Ramos (cell line): ENCODE results near the gene HSPA6.
"Not testable (repeated sequence)": the region's sequence is repeated elsewhere in the genome, so short reads cannot be mapped to it uniquely, and the experiment has no call there.

Source experiments
- in situ Hi-C: fragments of 300-500 bp; cut with MboI; formaldehyde crosslinking; loops from one replicate; pipeline ENCODE4 v1.14.3; 2022; ENCODE audit warnings: low sequenced_read_pairs; ENCODE audit not compliant: unreplicated experiment

Gene HSPA6

DNA sequence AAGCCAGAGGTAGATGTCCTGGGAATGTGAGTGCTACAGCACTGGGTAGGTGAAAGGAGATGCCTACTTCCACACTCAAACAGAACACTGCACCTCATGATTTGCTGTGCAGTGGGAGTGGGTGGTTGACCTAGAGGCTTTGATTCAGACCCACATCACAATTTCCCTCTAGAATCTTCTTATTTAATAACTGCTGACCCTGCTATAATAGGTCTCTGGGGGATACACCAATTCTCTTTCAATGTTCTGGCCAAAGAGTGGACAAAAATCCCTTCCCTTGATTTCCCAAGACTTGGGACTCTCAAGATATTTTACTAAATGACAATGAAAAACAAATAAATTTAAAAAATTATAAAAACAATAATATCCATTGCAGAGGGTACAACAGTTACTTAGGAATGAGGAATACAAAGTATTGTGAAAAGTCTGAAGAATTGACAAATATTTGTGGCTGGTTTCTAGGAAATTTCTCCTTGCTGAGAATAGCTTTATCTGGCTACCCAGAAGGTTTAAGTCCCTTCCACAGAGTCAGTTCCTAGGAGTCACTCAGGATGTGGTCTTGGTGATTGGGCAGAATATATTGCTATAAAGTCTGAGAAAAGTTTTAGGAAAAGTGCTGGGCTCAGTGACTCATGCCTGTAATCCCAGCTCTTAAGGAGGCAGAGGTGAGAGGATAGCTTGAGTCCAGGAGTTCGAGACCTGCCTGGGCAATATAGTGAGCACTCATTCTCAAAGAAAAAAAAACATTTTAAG lies 21.5 kb upstream of the HSPA6 start:
- in situ Hi-C loops = no loop called here

DNA sequence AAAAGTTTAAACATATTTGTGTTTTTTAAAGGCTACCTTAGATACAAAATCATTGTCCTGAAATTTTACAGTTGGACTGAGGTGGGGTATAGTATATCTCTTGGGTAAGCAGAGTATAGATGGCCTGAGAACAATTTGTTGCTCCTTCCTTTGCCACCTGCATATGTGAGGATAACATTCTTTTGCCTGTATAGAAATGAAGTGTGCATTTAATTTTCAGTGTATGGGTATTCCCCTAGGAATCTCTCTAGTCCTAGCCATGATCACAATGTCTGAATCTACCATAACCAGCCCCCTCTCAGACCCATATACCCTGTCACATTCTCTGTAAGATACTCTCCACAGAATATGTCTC lies 21.0 kb upstream of the HSPA6 start:
- in situ Hi-C loops = no loop called here

GRCh38 chr1:161505686-161506085 lies 18.7 kb upstream of the HSPA6 start:
- in situ Hi-C loops = no loop called here

- in situ Hi-C loops = no loop called here
These were observed 17.8 kb upstream of the HSPA6 start for GRCh38 chr1:161506336-161507223.

- in situ Hi-C loops = no loop called here
These were observed 13.9 kb upstream of the HSPA6 start for GRCh38 chr1:161510477-161510876.

DNA sequence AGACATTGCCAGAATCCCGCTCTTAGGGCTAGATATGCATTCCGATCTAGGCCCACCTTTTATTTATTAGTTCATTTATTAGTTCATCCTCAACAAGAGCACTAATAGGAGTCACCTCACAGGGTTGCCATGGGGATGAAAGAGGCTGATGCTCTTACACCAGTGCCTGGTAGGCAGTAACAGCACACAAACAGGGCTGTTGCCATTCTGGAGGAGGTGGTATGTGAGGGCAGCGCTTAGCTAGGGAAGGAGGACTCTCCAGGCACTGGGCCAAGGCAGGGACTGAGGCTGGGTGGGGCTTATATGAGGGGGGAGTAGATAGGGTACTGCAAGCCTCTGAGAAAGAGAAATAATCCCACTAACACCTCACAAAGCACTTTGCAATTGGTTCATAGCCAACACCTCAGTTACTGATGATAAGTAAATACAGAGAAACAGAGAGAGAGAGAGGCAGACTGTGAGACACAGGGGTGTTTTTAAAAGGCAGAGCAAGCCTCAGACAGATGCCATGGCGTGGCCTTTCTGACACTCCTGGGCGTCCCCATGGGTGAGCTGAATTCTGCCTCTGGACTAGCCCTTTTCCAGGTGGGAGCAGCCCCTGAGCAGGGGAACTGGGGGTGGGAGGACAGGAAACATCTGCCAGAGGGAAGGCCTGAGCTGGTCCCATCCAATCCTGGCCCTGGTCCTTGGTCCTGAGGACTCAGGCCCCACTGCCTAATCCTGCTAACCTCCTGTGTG lies 13.2 kb upstream of the HSPA6 start:
- in situ Hi-C loops = no loop called here

DNA sequence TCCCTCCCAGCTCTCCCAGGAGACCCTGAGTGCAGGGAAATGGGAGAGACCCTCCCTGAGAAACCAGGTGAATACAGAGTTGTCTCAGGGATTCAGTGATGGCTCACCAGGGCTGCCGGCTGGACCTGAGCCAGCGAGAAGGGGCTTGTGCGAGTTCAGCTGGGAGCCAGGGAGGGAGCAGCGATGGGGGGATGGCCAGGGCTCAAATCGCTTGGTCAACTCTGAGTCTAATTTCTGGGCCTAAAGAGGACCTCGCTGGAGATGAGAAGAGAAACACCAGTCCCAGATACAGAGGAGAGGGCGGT lies 12.6 kb upstream of the HSPA6 start:
- in situ Hi-C loops = no loop called here

DNA sequence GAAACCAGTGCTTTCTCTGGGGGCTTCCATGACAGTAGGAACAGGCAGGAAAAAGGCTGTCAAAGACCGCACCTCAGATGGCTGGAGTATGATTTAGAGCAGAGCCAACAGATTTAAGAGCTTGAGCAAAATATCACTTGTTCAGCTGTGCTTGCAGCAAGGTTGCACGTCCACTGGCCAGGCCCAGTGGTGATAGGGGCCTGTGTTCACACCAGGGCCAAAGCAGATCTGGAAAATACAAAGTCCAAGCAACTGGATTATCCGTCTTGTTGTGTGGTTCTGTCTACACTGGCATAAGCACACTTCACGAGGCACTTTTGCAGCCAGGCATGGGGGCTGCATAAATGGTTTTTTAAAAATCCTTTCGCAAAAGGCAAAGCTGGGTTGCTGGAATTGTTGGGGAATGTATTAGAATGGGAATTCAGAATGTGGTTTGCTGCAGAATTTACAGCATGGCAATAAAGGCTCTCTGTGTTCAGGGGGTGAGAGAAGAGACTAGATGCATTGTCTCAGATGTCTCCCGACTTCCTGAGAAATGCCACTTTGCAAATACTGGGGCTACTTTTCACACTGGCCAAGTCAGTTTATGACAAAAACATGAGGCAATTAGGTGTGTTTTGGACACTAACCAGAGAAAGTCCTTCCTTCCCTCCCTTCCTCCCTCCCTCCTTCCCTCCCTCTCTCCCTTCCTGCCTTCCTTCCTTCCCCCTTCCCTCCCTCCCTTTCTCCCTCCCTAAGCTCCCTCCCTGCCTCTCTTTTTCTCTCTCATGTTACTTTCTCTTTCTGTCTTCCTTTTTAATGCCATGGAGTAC lies 11.5 kb upstream of the HSPA6 start:
- in situ Hi-C loops = not testable (repeated sequence)

- in situ Hi-C loops = not testable (repeated sequence)
These were observed 10.9 kb upstream of the HSPA6 start for GRCh38 chr1:161513448-161513780.

- in situ Hi-C loops = not testable (repeated sequence)
These were observed 10.4 kb upstream of the HSPA6 start for GRCh38 chr1:161513953-161514352.

DNA sequence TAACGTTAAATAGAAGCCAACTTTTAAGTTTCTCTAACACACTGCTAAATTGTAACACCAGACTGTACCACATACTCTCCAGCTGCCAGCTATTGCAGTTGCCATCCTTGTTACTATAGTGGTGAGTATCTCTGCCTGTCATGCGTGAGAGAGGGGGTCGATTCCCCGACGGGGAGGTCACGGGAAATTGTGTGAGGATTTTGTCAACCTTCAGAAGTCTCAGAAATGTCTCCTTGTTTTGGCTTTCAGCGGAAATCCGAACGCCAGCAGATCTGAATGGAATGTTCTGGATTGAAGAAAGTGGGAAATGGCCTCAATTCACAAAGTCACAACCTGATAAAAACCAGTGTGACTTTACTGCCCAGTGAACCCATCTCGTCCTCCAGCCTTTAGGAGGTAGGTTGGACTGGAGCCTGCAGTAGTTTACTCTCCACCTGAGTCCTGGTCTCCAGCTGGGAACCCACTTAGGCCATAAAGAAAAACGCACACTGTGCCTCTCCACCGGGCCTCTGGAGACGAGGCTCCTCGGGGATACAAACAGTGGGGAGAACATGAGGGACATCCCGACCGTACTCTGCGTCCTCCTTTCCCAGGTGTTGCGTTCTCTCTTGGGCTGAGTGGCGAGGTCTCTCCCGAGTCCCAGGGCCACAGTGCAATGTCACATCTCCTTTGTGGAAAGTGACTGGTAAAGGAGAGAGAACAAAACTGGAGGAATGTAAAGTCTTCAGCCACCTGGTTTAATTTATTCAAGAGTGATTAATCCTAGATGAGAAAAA lies 1.1 kb upstream of the HSPA6 start:
- in situ Hi-C loops = not testable (repeated sequence)

DNA sequence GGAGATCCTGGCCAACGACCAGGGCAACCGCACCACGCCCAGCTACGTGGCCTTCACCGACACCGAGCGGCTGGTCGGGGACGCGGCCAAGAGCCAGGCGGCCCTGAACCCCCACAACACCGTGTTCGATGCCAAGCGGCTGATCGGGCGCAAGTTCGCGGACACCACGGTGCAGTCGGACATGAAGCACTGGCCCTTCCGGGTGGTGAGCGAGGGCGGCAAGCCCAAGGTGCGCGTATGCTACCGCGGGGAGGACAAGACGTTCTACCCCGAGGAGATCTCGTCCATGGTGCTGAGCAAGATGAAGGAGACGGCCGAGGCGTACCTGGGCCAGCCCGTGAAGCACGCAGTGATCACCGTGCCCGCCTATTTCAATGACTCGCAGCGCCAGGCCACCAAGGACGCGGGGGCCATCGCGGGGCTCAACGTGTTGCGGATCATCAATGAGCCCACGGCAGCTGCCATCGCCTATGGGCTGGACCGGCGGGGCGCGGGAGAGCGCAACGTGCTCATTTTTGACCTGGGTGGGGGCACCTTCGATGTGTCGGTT lies 477 bp downstream of the HSPA6 start:
- in situ Hi-C loops = not testable (repeated sequence)

DNA sequence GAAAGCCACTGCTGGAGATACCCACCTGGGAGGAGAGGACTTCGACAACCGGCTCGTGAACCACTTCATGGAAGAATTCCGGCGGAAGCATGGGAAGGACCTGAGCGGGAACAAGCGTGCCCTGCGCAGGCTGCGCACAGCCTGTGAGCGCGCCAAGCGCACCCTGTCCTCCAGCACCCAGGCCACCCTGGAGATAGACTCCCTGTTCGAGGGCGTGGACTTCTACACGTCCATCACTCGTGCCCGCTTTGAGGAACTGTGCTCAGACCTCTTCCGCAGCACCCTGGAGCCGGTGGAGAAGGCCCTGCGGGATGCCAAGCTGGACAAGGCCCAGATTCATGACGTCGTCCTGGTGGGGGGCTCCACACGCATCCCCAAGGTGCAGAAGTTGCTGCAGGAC lies 981 bp downstream of the HSPA6 start:
- in situ Hi-C loops = not testable (repeated sequence)

DNA sequence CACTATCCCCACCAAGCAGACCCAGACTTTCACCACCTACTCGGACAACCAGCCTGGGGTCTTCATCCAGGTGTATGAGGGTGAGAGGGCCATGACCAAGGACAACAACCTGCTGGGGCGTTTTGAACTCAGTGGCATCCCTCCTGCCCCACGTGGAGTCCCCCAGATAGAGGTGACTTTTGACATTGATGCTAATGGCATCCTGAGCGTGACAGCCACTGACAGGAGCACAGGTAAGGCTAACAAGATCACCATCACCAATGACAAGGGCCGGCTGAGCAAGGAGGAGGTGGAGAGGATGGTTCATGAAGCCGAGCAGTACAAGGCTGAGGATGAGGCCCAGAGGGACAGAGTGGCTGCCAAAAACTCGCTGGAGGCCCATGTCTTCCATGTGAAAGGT lies 1.6 kb downstream of the HSPA6 start:
- in situ Hi-C loops = not testable (repeated sequence)

- in situ Hi-C loops = not testable (repeated sequence)
These were observed 4.2 kb downstream of the HSPA6 start for GRCh38 chr1:161528550-161528949.

DNA sequence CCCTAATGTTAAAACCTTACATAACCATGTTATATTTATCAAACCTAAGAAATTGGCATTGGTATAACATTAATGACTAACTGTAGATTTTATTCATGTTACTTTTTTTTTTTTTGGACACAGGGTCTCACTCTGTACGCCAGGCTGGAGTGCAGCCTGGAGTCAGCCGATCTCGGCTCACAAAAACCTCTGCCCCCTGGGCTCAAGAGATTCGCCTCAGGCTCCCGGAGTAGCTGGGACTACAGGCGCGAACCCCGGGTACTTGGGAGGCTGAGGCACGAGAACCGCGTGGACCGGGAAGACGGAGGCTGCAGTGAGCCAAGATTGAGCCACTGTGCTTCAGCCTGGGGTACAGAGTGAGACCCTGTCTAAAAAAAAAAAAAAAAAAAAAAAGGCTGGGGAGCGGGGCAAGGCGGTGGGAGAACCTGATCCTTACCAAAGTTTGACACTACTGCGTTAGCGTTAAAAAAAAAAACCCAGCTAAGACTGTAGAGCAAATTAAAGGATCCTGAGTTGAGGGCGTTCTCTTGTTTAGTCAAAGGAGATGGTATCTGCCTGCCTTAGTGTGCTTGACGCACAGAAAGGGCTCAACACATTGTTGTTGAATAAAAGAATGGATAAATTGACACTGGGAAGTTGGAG lies 5.2 kb downstream of the HSPA6 start:
- in situ Hi-C loops = not testable (repeated sequence)

DNA sequence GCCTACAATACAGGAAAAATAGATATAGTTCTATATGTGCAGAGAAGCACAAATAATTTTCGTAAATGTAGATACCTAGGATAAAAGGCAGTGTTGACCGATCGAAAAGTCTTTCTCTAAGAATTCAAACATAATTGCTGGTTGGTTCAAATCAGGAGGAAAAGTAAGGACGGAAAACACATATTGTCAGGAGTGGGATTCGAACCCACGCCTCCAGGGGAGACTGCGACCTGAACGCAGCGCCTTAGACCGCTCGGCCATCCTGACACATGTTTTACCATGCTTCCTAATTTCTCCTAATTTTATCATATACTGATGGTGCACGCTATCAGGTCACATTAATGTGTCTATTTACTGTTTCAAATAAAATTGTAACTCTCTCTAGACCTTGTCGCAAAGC lies 5.8 kb downstream of the HSPA6 start:
- in situ Hi-C loops = not testable (repeated sequence)

- in situ Hi-C loops = not testable (repeated sequence)
These were observed 6.6 kb downstream of the HSPA6 start for GRCh38 chr1:161530671-161531641.
